ENCODE measurements around the gene SLC48A1. TPM values are rescaled to one million over a fixed set of nuclear protein-coding genes. Genes with fewer than 3 reads are reported as not detected.
A peak's percentile ranks its signal among the peaks of the same experiment; 100 is the strongest.

SLC48A1 gene
- total RNA-seq, 1 donor from 2014 or later = 13.0 TPM

DNA sequence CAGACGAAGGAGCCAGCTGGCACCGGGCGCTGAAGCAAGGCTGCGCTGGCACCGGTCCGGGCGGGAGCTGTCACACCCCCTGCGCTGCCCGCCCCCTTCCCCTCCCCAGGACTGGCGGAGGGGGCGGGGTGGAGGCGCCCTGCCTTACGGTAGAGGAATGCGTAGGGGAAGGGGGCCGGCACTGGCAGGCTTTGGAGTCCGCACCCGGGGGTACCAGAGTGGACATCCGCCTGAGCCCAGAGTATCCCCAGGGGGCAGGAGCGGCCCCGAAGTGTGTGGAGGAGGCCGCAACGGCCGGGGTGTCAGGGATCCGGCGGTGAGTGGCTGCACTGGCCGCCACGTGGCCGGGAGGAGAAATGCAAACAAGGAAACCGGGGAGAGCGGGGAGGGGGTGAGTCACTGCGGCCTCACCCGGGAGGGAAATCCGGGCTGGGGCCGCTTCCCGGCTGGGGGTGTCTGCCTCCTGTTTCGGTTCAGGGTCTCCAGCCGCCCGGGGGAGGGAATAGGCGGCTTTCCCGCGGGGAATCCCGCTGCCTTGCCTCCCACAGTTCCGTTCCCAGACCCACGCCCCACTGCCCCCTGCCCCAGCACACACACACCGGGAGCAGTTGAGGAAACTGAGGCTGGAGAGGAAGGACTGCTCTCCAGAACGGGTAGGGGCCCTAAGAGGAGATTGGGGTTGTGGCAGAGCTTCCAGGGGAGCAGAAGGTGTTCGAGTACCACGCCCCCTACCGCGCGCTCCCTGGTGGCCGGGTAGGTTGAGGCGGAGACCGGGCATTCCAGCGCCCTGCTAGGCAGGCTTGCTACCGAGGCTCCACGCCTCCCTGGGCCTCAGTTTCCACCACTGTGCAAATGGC lies 14.0 kb upstream of the SLC48A1 start, which contains the start of gene RAPGEF3:
RAPGEF3 (minus strand) TSS at position 47 of the 857 bp plus-strand sequence. CDS start 324 bp downstream, outside the sequence.
- Mint-ChIP-seq H3K9me3 (no peaks in the 10 kb centered on the region), H3K27me3 (ENCODE audit: low read depth) (peaks cover 13% of the 10 kb centered on the region), H3K36me3 (ENCODE audit: low read depth) (no peaks in the 10 kb centered on the region), H3K27ac (ENCODE audit: unreplicated experiment) (no peak within 1 kb of the TSS), H3K4me3 (peak within 1 kb of the TSS; percentile 67), H3K4me1 (peaks cover 22% of the 10 kb centered on the region)
- peak; percentile 62 for DNase-seq (ENCODE audit: low read depth, low spot score)
- TF ChIP-seq CTCF (conservative IDR thresholded peaks at IDR 0.05) = peak; percentile 68

GRCh38 chr12:47762850-47763465 lies 10.1 kb upstream of the SLC48A1 start:
- H3K36me3 Mint-ChIP-seq (ENCODE audit: low read depth) = no peaks in the 10 kb centered on the region
- H3K9me3 Mint-ChIP-seq = no peaks in the 10 kb centered on the region
- TF ChIP-seq CTCF (conservative IDR thresholded peaks at IDR 0.05) = no peak
- no peak for DNase-seq (ENCODE audit: low read depth, low spot score)
- H3K4me3 Mint-ChIP-seq = no peak overlapping the region
- H3K27ac Mint-ChIP-seq (ENCODE audit: unreplicated experiment) = no peak overlapping the region
- H3K4me1 Mint-ChIP-seq = no peaks in the 10 kb centered on the region
- H3K27me3 Mint-ChIP-seq (ENCODE audit: low read depth) = peaks cover 10% of the 10 kb centered on the region

GRCh38 chr12:47763481-47764346 lies 9.3 kb upstream of the SLC48A1 start:
- H3K27ac Mint-ChIP-seq (ENCODE audit: unreplicated experiment) = no peak overlapping the region

GRCh38 chr12:47766502-47767215 lies 6.4 kb upstream of the SLC48A1 start:
- no peaks in the 10 kb centered on the region for H3K4me1 Mint-ChIP-seq
- no peaks in the 10 kb centered on the region for H3K9me3 Mint-ChIP-seq
- no peak for TF ChIP-seq CTCF (conservative IDR thresholded peaks at IDR 0.05)

More at GRCh38 chr12:47763481-47764346, 9.3 kb upstream of the SLC48A1 start:
- no peak overlapping the region for H3K4me3 Mint-ChIP-seq
- no peak for TF ChIP-seq CTCF (conservative IDR thresholded peaks at IDR 0.05)
- DNase-seq (ENCODE audit: low read depth, low spot score) = no peak
- H3K27me3 Mint-ChIP-seq (ENCODE audit: low read depth) = peaks cover 8% of the 10 kb centered on the region
- no peaks in the 10 kb centered on the region for H3K9me3 Mint-ChIP-seq
- H3K4me1 Mint-ChIP-seq = no peaks in the 10 kb centered on the region
- H3K36me3 Mint-ChIP-seq (ENCODE audit: low read depth) = no peaks in the 10 kb centered on the region

More at GRCh38 chr12:47766502-47767215, 6.4 kb upstream of the SLC48A1 start:
- no peaks in the 10 kb centered on the region for H3K36me3 Mint-ChIP-seq (ENCODE audit: low read depth)
- H3K27me3 Mint-ChIP-seq (ENCODE audit: low read depth) = peaks cover 4% of the 10 kb centered on the region
- H3K4me3 Mint-ChIP-seq = no peak overlapping the region
- no peak for DNase-seq (ENCODE audit: low read depth, low spot score)
- no peak overlapping the region for H3K27ac Mint-ChIP-seq (ENCODE audit: unreplicated experiment)
